DMS53 (cell line): Measurements from ENCODE around the gene CRYGD.
A peak's percentile ranks its signal among the peaks of the same experiment; 100 is the strongest.

Experiments
- DNase-seq: peaks from one replicate; lab custom pipeline; 2025; lab: John Stamatoyannopoulos, UW

The CRYGD gene

GRCh38 chr2:208083807-208084206, 40.5 kb downstream of the CRYGD start:
- DNase-seq, result no peak

- no peak for DNase-seq
These were observed 47.0 kb downstream of the CRYGD start for GRCh38 chr2:208077276-208077675.

GRCh38 chr2:208074610-208075356, 49.5 kb downstream of the CRYGD start:
- no peak for DNase-seq

- DNase-seq, result peak; percentile 77
These were observed 52.0 kb downstream of the CRYGD start for GRCh38 chr2:208072250-208072892.
